GM19467 (cell line): ENCODE data around the gene SELENBP1.
A peak's percentile ranks its signal among the peaks of the same experiment; 100 is the strongest.

Experiments
- ATAC-seq: cut with Tn5 transposase; IDR thresholded peaks from one replicate; pipeline ENCODE4 v1.9.1; 2021; ENCODE audit warnings: mild to moderate bottlenecking, moderate library complexity; ENCODE audit not compliant: unreplicated experiment

Gene SELENBP1

DNA sequence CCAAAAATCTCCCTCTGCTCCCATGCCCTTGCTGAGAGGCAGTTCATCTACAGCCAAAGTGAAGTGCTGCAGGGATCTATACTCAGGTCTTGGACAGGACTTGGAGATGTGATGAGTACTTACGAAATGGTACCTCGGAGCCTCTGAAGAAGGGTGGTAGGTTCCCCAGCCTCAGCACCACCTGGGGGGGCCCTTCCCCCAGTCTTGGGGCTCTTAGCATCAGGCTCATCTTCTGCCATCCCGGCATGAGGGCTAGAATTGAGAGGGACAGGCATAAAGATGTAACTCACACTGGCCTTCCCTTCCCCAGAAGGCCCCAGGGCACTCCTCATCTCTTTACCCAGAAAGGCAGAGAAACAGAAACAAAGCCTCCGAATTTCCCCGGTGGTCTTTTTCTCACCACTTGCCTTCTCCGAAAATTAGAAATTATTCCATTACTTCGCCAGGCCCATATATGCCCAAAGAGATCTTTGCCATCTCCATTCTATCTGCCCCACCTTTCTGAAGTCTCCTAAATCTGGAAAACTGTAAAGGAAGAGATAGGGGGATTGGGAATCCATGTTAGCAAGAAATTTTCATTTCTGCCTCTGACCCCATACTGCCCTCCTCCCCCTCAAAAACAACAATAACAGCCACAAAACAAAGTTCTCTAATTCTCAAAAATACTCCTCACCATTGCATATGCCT, 26.3 kb downstream of the SELENBP1 start:
- ATAC-seq = no peak

GRCh38 chr1:151344291-151344690, 28.2 kb downstream of the SELENBP1 start:
- ATAC-seq = no peak

- ATAC-seq = no peak
These were observed 28.9 kb downstream of the SELENBP1 start for GRCh38 chr1:151343587-151343986.

DNA sequence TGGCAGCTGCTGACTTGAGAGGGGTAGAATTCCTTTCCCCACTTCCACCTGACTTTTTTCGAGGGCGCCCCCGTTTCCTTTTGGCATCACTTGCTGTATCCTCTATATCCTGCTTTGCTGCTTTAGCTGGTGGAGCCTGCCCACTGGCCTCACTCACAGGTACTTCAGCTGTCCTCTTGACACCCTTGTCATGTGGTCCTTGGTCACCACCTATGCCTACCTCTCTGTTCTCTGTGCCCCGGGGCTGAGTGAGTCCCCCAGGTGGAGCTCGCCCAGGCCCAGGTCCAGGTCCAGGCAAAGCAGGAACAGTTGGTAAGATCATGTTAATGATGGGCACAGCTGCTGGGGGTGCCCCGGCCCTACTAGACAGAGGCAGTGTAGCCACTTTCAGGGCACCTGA, 29.9 kb downstream of the SELENBP1 start:
- ATAC-seq = no peak

DNA sequence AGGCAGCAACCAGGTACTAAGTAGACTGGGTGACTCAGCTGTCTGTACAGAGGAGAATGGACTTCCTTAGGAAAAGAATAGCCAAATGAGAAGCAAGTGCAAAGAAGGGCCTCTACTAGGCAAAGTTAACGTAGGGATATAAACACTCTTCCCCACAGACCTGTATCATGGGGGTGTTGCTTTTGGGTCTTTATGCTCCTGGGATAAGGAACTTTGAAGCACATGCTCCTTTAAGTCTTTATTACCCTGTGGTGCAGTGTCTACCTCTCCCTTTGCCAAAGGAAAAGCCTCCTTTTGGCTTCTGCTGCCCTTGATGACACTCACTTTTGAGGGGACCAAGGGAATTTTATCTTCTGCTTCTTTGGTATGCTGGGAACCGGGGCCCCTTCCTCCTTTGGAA, 30.5 kb downstream of the SELENBP1 start:
- no peak for ATAC-seq

- no peak for ATAC-seq
These were observed 31.4 kb downstream of the SELENBP1 start for GRCh38 chr1:151340870-151341754.

- ATAC-seq = no peak
These were observed 35.9 kb downstream of the SELENBP1 start for GRCh38 chr1:151336556-151336955.

- ATAC-seq = no peak
These were observed 37.7 kb downstream of the SELENBP1 start for GRCh38 chr1:151334822-151335221.

DNA sequence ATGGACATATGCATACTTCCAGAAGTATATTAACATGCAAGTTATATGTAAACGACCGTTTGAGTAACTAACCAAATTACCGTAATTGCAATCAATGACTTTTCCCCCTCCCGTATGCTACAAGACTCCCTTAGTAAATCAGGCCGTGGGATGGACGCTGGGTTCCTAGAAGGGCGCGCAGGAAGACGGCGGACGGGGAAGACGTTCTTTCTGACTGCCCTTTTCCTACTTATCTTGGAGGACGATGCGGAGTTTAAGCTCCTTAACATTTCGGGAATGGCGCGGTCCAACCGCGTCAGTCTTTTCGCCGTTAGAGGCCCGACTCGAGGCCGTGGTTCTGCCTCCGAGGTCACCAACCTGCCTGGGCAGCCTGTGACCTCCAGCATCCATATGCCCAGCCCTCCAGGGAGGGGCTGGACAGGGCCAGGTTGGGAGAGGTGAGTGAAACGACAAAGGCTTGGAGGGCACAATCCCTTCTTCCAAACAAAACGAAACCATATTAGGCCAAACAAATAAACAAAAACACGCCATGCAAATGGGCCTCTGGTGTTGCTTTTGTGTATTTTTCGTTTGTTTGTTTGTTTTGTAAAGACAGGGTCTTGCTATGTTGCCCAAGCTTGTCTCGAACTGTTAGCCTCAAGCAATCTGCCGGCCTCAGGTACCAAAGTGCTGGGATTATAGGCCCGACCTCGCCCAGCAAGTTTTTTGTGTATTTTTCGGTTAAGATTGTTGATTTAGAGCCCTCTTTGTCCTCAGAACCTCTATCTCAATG, 44.4 kb downstream of the SELENBP1 start:
- ATAC-seq = no peak

- peak; percentile 69 for ATAC-seq
These were observed 45.1 kb downstream of the SELENBP1 start, which contains the start of gene PI4KB for GRCh38 chr1:151327223-151327902. TSS of gene PI4KB (minus strand) at chr1:151327416. CDS start at chr1:151316481, 10,935 bp downstream.

DNA sequence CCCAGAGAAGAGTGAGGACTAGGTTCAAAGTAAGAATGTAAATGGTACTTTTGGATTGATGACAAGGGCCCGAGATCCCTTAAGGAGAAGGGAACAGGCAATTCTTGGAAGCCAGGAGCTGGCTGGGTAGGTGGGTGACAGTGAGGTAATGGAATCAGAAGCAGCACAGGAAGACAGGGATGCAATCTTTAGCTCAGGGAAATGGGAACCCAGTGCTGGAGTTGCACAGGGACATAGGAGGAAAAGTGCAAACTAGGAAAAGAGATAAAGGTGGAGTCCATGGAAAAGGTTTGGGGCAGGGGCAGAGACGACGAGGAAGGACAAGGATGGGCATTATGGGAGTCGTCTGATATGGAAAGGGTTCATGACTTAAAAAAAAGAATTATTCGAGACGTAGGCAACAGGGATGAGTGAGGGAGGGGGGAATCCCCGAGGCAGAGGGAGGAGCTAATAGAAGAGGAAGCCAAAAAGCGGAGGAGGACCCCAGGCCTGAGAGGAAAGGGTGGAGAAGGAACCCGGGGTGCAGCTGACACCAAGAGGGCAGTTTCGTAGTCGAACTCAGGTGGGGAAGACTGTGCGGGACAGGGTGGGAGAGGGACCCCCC, 45.8 kb downstream of the SELENBP1 start:
- peak; percentile 39 for ATAC-seq

GRCh38 chr1:151325646-151326429, 46.7 kb downstream of the SELENBP1 start:
- no peak for ATAC-seq

GRCh38 chr1:151325231-151325630, 47.3 kb downstream of the SELENBP1 start:
- ATAC-seq = no peak

DNA sequence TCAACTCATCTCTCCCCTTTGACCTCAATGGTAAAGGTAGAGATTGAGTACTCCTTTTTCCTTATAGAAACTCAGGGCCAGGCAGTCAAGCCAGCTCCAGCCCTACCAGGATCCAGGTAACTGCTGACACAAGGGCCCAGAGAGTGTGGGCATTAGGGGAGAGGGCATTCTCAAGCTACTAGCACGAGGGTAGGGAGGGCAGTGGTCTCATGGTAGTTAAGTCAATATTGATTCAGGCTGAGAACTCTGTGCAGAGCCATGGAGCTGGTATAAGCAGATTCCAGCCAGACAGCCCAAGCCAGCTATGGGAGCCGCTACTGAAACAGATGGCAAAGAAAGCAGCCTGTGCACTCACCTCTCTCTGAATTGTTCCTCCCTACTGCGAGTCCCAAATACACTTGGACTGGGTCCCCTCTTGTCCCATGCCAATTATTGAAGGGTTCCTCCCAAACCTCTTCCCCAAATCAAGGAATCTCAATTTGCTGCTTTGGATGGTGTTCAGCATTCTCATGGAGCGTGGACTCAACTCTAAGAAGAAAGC, 48.0 kb downstream of the SELENBP1 start:
- ATAC-seq = no peak

GRCh38 chr1:151318975-151319374, 53.5 kb downstream of the SELENBP1 start:
- ATAC-seq = no peak

DNA sequence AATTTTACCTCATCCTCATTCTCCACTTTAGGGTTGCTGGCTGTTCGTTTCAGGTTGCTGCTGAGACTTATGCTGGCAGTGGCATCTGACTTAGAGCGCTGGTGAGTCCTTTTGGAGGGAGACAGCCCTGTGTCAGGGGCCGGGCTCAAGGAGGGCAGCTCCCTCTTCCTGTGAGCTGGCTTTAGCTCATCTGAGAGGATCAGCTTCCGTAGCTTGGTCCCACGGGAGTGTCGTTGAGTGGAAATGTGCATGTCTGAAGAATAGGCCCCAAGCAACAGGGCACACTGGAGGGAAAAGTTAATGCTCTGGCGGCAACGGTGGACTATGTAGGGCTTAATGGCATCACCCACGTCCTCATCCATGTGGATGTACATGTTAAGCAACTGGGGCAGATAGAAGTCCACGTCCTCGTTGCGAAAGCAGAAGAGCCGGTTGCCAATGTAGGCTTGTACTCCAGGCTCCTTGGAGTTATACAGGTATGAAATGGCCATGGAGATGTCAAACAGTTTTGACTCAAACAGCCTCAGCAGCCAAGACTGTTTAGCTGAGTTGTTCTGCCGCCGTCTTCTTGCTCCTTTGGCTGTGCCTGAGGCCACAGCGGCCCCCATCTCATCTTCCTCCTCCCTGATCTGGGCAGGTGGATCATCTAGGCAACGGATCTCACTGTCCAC, 56.8 kb downstream of the SELENBP1 start:
- ATAC-seq = no peak
